ENCODE measurements around the gene DYNLL1. TPM values are rescaled to one million over a fixed set of nuclear protein-coding genes. Genes with fewer than 3 reads are reported as not detected.

The DYNLL1 gene
- total and polyA plus RNA-seq, 2 experiments from 2014 or later: 186 to 546 TPM

- H3K4me1 ChIP-seq (ENCODE audit: low read depth): peaks cover 46% of the 10 kb centered on the region
- no peak for DNase-seq (ENCODE audit: low read depth in 1 of 2, low spot score in 1 of 2)
- no peak for TF ChIP-seq CTCF (IDR thresholded peaks at IDR 0.05; ENCODE audit: low read depth, low read length)
- no peak overlapping the region for H3K27ac ChIP-seq
- no peaks in the 10 kb centered on the region for H3K27me3 ChIP-seq
- H3K9me3 ChIP-seq (ENCODE audit: low read depth): no peaks in the 10 kb centered on the region
- peaks cover 11% of the 10 kb centered on the region for H3K36me3 ChIP-seq
- no peak overlapping the region for H3K4me3 ChIP-seq
Observed at GRCh38 chr12:120542166-120542565, 46.3 kb downstream of the DYNLL1 start.

GRCh38 chr12:120544691-120545090 is 48.8 kb downstream of the DYNLL1 start:
- Histone ChIP-seq H3K4me1 (ENCODE audit: low read depth) (peaks cover 33% of the 10 kb centered on the region), H3K27me3 (no peaks in the 10 kb centered on the region), H3K36me3 (peaks cover 26% of the 10 kb centered on the region), H3K9me3 (ENCODE audit: low read depth) (no peaks in the 10 kb centered on the region), H3K27ac (no peak overlapping the region), H3K4me3 (no peak overlapping the region)
- no peak for TF ChIP-seq CTCF (IDR thresholded peaks at IDR 0.05; ENCODE audit: low read depth, low read length)
- no peak for DNase-seq (ENCODE audit: low read depth in 1 of 2, low spot score in 1 of 2)

- Histone ChIP-seq H3K27ac (peak overlapping the region; percentile 13), H3K27me3 (no peaks in the 10 kb centered on the region), H3K36me3 (peaks cover 29% of the 10 kb centered on the region), H3K9me3 (ENCODE audit: low read depth) (no peaks in the 10 kb centered on the region), H3K4me3 (no peak overlapping the region), H3K4me1 (ENCODE audit: low read depth) (peaks cover 33% of the 10 kb centered on the region)
- no peak for DNase-seq (ENCODE audit: low read depth in 1 of 2, low spot score in 1 of 2)
- no peak for TF ChIP-seq CTCF (IDR thresholded peaks at IDR 0.05; ENCODE audit: low read depth, low read length)
Observed at GRCh38 chr12:120546050-120546386, 50.1 kb downstream of the DYNLL1 start.

Other genes starting within 250 kb of the DYNLL1 start
- gene PXN, start 230.4 kb upstream of the DYNLL1 start, total RNA-seq: 43.8 and 48.6 TPM in 2 replicates
- gene PXN, start 230.4 kb upstream of the DYNLL1 start, polyA plus RNA-seq: 67.9 TPM in 2 replicates
- gene RNU4-2, start 204.2 kb upstream of the DYNLL1 start, total RNA-seq: not detected in 2 replicates
- gene RNU4-2, start 204.2 kb upstream of the DYNLL1 start, polyA plus RNA-seq: not detected in 2 replicates
- gene RNU4-1, start 202.9 kb upstream of the DYNLL1 start, total RNA-seq: not detected in 2 replicates
- gene RNU4-1, start 202.9 kb upstream of the DYNLL1 start, polyA plus RNA-seq: not detected in 2 replicates
- 7.4 and 10.3 TPM in 2 replicates for gene SIRT4, start 193.8 kb upstream of the DYNLL1 start, total RNA-seq
- 6.7 and 15.8 TPM in 2 replicates for gene SIRT4, start 193.8 kb upstream of the DYNLL1 start, polyA plus RNA-seq
- not detected in 2 replicates for gene PLA2G1B, start 168.3 kb upstream of the DYNLL1 start, total RNA-seq
- not detected in 2 replicates for gene PLA2G1B, start 168.3 kb upstream of the DYNLL1 start, polyA plus RNA-seq
- gene MSI1, start 126.9 kb upstream of the DYNLL1 start, total RNA-seq: 22.5 and 28.8 TPM in 2 replicates
- gene MSI1, start 126.9 kb upstream of the DYNLL1 start, polyA plus RNA-seq: 26.2 and 38.7 TPM in 2 replicates
- 759 and 1,227 TPM in 2 replicates for gene COX6A1, start 58.0 kb upstream of the DYNLL1 start, total RNA-seq
- gene COX6A1, start 58.0 kb upstream of the DYNLL1 start, polyA plus RNA-seq: 1,076 and 1,511 TPM in 2 replicates
- 11.9 and 21.1 TPM in 2 replicates for gene TRIAP1, start 49.7 kb upstream of the DYNLL1 start, total RNA-seq
- 41.9 and 58.8 TPM in 2 replicates for gene TRIAP1, start 49.7 kb upstream of the DYNLL1 start, polyA plus RNA-seq
- gene GATC, start 49.7 kb upstream of the DYNLL1 start, total RNA-seq: 13.8 and 19.3 TPM in 2 replicates
- gene GATC, start 49.7 kb upstream of the DYNLL1 start, polyA plus RNA-seq: 11.4 and 12.7 TPM in 2 replicates
- gene SRSF9, start 26.4 kb upstream of the DYNLL1 start, total RNA-seq: 126 and 131 TPM in 2 replicates
- gene SRSF9, start 26.4 kb upstream of the DYNLL1 start, polyA plus RNA-seq: 195 and 205 TPM in 2 replicates
- 61.8 and 67.2 TPM in 2 replicates for gene COQ5, start 33.0 kb downstream of the DYNLL1 start, total RNA-seq
- 99.3 and 112 TPM in 2 replicates for gene COQ5, start 33.0 kb downstream of the DYNLL1 start, polyA plus RNA-seq
- 107 and 122 TPM in 2 replicates for gene RNF10, start 38.2 kb downstream of the DYNLL1 start, total RNA-seq
- gene RNF10, start 38.2 kb downstream of the DYNLL1 start, polyA plus RNA-seq: 210 and 227 TPM in 2 replicates
- gene POP5, start 85.3 kb downstream of the DYNLL1 start, total RNA-seq: 27.9 and 32.8 TPM in 2 replicates
- gene POP5, start 85.3 kb downstream of the DYNLL1 start, polyA plus RNA-seq: 59.2 and 75.3 TPM in 2 replicates
- not detected in 2 replicates for gene CABP1, start 144.5 kb downstream of the DYNLL1 start, total RNA-seq
- not detected in 2 replicates for gene CABP1, start 144.5 kb downstream of the DYNLL1 start, polyA plus RNA-seq
- gene MLEC, start 191.0 kb downstream of the DYNLL1 start, total RNA-seq: 122 and 137 TPM in 2 replicates
- 159 and 215 TPM in 2 replicates for gene MLEC, start 191.0 kb downstream of the DYNLL1 start, polyA plus RNA-seq
- 22.0 and 28.2 TPM in 2 replicates for gene UNC119B, start 214.3 kb downstream of the DYNLL1 start, total RNA-seq
- gene UNC119B, start 214.3 kb downstream of the DYNLL1 start, polyA plus RNA-seq: 14.1 and 14.7 TPM in 2 replicates
- gene ACADS, start 229.7 kb downstream of the DYNLL1 start, total RNA-seq: 34.3 and 59.8 TPM in 2 replicates
- 35.9 and 77.1 TPM in 2 replicates for gene ACADS, start 229.7 kb downstream of the DYNLL1 start, polyA plus RNA-seq

Data from cardiac muscle cell (in vitro differentiated cells and primary cell).